Hematopoietic multipotent progenitor cell treated with erythropoietin and hydrocortisone succinate and interleukin-3 and kit ligand, for 4 days (in vitro differentiated cells): Measurements from ENCODE around the gene DEDD.

Experiments used
- DNase-seq: peaks from one replicate; pipeline ENCODE4 v3.0.0-alpha.2; 2015

DEDD gene

GRCh38 chr1:161090617-161091016 lies 41.9 kb downstream of the DEDD start:
- DNase-seq = no peak

DNA sequence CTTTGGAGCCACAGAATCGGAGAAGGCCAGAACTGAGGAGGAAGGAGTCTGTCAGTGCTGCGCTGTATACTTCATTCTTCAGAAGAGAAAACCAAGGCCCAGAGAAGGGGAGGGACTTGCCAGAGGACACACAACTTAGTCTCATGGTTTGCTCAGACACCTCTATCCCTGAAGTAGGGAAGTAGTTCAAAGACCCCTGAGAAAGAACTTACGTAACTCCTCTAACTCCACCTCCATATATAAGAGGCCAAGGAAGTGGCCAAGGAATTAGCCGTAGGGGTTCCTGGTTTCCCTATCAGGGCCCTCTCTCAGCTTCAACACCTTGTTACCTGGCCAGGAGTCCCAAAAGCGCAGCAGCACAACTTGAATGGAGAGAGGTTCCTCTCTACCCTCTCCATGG lies 42.5 kb downstream of the DEDD start:
- no peak for DNase-seq

DNA sequence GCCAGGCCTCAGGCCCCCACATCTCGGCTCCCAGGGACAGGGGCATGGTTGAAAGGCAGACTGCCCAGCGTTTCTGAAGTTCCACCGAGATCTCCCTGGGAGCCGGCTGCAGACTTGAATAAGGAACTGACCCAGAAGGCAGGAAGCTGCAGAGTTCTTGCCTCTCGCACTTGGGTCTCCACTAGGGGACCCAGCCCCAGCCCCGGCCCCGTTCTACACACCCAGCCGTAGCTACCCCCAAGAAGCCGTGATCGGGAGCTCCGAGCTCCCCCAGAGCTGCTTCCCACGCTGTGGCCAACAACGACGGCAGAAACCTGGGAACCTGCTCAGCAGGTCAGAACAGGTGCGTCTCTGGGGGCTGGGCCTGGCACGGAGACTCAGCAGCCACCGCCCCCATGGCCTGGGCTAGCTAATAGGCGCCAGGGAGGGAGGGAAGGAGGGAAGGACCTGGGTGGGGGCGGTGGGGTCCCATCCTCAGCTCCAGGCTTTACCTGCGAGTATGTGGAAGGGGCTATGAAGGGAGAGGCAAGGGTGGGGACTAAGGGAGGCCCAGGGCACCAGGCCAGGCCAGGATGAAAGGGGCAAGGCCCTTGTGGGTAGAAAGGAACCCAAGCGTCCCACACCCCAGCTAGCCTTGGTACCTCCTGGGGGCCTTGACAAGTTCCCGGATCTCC lies 43.1 kb downstream of the DEDD start, which contains the start of gene NECTIN4:
NECTIN4 (minus strand) TSS at position 308 of the 674 bp plus-strand sequence; CDS start at position 46, 262 bp downstream.
- DNase-seq = no peak

- no peak for DNase-seq
These were observed 43.8 kb downstream of the DEDD start for GRCh38 chr1:161088587-161089110.

- DNase-seq = no peak
These were observed 46.0 kb downstream of the DEDD start for GRCh38 chr1:161086457-161086856.

DNA sequence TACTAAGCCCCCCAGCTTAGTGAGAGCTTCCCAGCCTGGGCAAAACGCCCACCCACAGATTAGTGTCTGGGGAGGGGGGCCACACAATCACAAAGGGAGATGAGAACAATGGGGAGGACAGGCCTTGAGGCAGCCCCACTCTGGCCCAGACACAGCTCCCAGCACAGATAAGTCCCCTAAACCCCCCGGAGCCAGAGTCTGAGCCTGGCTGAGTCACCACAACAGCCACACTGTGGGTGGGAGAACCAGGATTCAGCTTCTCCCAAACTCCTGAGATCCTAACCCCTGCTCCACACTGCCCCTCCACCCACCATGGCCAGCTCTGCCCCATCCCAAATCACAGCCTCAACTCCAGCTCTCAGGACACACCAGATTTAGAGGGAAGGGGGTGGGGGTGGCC lies 47.3 kb downstream of the DEDD start:
- DNase-seq = no peak

DNA sequence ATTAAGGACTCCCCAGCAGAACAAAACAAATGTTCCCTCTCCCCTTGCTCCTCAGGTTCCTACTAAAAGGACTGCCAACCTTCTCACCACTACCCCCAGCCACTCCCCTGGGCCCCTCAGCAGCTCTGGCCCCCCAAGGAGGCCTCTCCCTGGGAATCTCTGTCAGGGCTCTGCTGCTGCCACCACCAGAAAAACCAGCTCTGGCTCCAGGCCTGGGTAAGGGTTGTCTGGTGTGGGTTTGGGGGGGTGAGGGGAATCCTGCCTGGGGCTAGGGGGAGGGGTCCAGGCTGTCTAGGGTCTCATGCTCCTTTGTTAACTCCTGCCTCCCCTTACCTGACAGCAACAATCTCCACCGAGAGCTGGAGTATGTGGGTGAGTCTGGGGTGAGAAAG lies 47.9 kb downstream of the DEDD start:
- DNase-seq = no peak

GRCh38 chr1:161083748-161084596 lies 48.5 kb downstream of the DEDD start:
- DNase-seq = no peak

GRCh38 chr1:161082996-161083747 lies 49.3 kb downstream of the DEDD start:
- peak; percentile 78 for DNase-seq

DNA sequence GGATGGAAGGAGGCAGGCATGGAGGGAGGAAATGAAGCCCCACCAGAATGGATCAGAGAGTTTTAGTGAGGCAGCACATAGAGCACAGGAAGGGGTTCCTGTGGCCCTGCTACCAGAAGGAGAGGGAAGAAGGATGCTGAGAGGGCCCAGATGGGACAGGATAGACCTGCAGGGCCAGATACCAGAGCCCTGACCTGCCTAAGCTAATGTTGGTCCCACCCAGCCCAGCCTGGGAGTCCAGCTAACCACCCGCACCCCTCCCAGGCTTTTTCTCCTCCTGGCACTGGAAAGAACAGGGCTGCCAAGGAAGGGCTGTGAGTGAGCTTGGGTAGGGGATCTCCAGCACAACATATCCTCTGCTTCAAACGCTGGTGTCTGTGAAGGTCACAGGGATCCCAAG lies 50.0 kb downstream of the DEDD start:
- DNase-seq = no peak

DNA sequence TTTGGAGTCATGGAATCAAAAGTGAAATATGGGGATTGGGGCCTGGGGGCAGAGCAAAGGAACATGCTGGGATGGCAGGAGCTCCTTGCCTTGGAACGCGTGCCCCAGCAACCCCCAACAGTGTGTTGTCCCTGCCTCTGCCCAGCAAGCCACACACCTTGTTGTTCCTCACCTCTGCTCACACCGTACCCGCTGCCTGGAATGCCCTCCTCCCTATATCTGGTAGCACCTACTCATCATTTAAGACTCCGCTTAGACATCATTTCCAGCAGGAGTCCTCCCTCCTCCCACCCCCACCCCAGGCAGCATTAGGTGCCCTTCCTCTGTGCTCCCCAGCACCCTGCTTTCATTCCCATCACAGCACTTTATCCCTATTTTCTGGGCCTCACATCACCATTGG lies 50.9 kb downstream of the DEDD start:
- no peak for DNase-seq

DNA sequence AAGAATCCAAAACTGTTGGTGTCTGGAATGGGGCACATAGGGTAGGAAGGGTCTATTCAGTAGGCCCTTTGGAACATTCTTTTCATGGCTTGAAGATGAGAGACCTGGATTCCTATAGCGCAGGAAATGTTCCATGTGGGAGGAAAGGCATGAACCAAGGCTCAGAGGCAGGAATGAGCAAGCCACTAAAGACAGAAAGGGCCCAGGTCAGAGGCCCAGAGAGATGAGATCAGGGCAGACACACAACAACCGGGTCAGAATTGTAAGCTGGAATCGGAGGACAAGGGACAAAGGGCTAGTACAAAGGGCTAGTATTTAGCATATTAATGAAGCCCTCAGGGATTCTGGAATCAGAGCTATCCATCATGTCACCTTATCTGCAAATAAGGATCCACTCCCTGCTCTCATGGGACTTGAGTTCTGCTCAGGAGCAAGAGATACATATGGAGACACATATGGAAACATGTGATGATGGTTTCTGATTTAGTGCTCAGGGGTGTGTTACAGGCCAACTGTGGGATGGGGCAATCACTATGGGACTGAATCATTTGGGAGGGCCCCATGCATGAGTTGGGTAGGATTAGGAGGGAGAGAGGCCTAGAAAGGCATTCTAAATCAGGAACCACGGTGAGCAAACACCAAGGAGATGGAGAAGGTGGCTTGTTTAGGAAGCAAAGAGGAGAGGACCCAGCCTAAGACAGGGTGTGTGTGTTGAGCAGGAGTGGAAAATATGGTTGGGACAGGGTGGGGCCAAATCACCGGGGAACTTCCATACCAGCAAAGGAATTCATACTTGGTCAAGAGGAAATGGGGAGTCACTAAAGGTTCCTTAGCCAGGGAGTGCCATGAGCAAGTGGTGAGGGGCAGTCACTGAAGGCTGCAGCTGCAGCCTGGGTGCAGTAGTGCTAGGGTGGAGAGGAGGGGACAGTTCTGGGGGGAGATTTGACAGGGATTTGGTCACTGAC lies 51.7 kb downstream of the DEDD start:
- DNase-seq = no peak

GRCh38 chr1:161079436-161080110 lies 52.9 kb downstream of the DEDD start:
- no peak for DNase-seq

GRCh38 chr1:161077426-161077825 lies 55.0 kb downstream of the DEDD start:
- no peak for DNase-seq

GRCh38 chr1:161076410-161076809 lies 56.1 kb downstream of the DEDD start:
- no peak for DNase-seq

GRCh38 chr1:161074676-161075368 lies 57.6 kb downstream of the DEDD start:
- no peak for DNase-seq

GRCh38 chr1:161073474-161074121 lies 58.9 kb downstream of the DEDD start:
- peak; percentile 33 for DNase-seq

- no peak for DNase-seq
These were observed 59.6 kb downstream of the DEDD start for GRCh38 chr1:161072751-161073449.

DNA sequence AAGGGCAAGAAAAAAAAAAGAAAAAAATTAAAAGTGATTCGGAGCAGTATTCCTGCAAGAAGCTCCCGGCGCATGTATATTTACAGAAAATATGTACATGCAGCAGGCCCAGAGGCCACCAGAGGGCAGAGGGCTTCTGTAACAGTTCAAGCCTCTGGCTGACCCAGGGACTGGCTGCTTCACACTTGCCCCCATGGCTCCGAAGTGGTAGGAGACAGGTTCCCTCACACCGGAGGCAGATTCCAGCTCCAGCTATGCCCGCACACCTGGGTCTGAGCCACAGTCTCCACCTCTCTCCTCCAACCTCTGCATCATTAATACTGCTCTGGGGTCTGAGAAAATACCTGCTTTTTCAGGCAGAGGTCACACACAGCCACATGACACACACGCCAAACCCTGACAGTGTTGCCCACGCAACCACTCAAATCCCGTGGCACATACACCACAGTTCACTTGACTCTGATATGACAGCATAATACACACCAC lies 60.5 kb downstream of the DEDD start:
- peak; percentile 88 for DNase-seq
